GM12878 (cell line): ENCODE data around the gene LTK. TPM values are rescaled to one million over a fixed set of nuclear protein-coding genes. Genes with fewer than 3 reads are reported as not detected.

ENCODE experiments used
- ATAC-seq: fragments of 200-7000 bp; cut with Tn5 transposase; 3 replicates; pipeline ENCODE4 v1.9.1; 2020; ENCODE audit warnings: mild to moderate bottlenecking, moderate library complexity
- BruUV-seq: library from RNA; stranded (reverse); fragments of 400-500 nt; replicated peaks from 2 replicates; lab custom pipeline; 2021; lab: Mats Ljungman, UMichigan
- CTCF ChIA-PET: fragments of 300-600 bp; sonication (Branson Sonifier 250); formaldehyde crosslinking; extraction: SDS; loops from one replicate; lab custom pipeline; 2021; ENCODE audit warnings: inconsistent platforms; lab: Yijun Ruan, JAX
- POLR2A ChIA-PET: fragments of 350-600 bp; formaldehyde crosslinking; extraction: SDS; loops from one replicate; lab custom pipeline; 2021; ENCODE audit warnings: inconsistent platforms; lab: Charles Lee
- RAD21 ChIA-PET: fragments of 300-600 bp; sonication (Branson Sonifier 250); formaldehyde crosslinking; loops from one replicate; lab custom pipeline; 2023; ENCODE audit warnings: antibody characterized with exemption; ENCODE audit not compliant: unreplicated experiment; lab: Charles Lee
- SMC1A ChIA-PET: fragments of 300-600 bp; sonication (Branson Sonifier 250); formaldehyde crosslinking; loops from one replicate; lab custom pipeline; 2023; ENCODE audit not compliant: unreplicated experiment, uncharacterized antibody; lab: Charles Lee
- DNase-seq: peaks from one replicate; pipeline ENCODE4 v3.0.0-alpha.2; 2011; ENCODE audit warnings: low read depth, low spot score
- FAIRE-seq: peaks from 3 replicates; lab custom pipeline; 2011; peaks lifted over from hg19 to GRCh38; lab: Jason Lieb, UNC
- H2AFZ ChIP-seq: 2 replicates; pipeline ENCODE4 v1.6.0; 2011; ENCODE audit warnings: low read depth, low read length, control low read depth; ENCODE audit not compliant: control insufficient read depth
- H3K27ac ChIP-seq: 2 replicates; pipeline ENCODE4 v1.5.1; 2011; ENCODE audit warnings: control low read depth; ENCODE audit not compliant: control insufficient read depth, insufficient read depth
- H3K27me3 ChIP-seq, 2 experiments: replicated peaks in 1 of 2; 2 replicates each; pipeline versions ENCODE4 v1.6.0 to v1.6.1; 2011; ENCODE audit warnings: low read length in 1 of 2; ENCODE audit not compliant: control insufficient read depth in 2 of 2, insufficient read depth in 2 of 2
- H3K36me3 ChIP-seq, 2 experiments: 2 replicates each; pipeline ENCODE4 v1.5.1; 2011; ENCODE audit warnings: low read length in 1 of 2; ENCODE audit not compliant: control insufficient read depth in 2 of 2, insufficient read depth in 2 of 2
- H3K4me1 ChIP-seq: 2 replicates; pipeline ENCODE4 v1.6.1; 2011; ENCODE audit warnings: mild to moderate bottlenecking, low read length, moderate library complexity, mixed read lengths; ENCODE audit not compliant: control insufficient read depth, insufficient read depth
- H3K4me2 ChIP-seq: 2 replicates; pipeline ENCODE4 v1.6.0; 2011; ENCODE audit warnings: control low read depth; ENCODE audit not compliant: control insufficient read depth, insufficient read depth
- H3K4me3 ChIP-seq: fragments of 200-600 bp; sonication (generic); 2 replicates; pipeline ENCODE4 v1.5.1; 2016
- H3K79me2 ChIP-seq: 2 replicates; pipeline ENCODE4 v1.6.0; 2011; ENCODE audit warnings: low read length; ENCODE audit not compliant: control insufficient read depth, insufficient read depth
- H3K9ac ChIP-seq: 2 replicates; pipeline ENCODE4 v1.8.0; 2011; ENCODE audit warnings: low read length, control low read depth, mixed read lengths; ENCODE audit not compliant: control insufficient read depth, insufficient read depth
- H3K9me3 ChIP-seq: replicated peaks from 3 replicates; pipeline ENCODE4 v1.5.1; 2011; ENCODE audit warnings: mild to moderate bottlenecking, low read length; ENCODE audit not compliant: control insufficient read depth, insufficient read depth
- H4K20me1 ChIP-seq: 2 replicates; pipeline ENCODE4 v1.6.0; 2011; ENCODE audit not compliant: control insufficient read depth, insufficient read depth
- CBX3 ChIP-seq: fragments of 200-600 bp; sonication (generic); IDR thresholded peaks from 2 replicates; pipeline ENCODE4 v1.6.1; 2016; ENCODE audit warnings: low read depth, borderline replicate concordance
- RUNX3 ChIP-seq: IDR thresholded peaks from 2 replicates; pipeline ENCODE4 v1.6.1; 2012; ENCODE audit warnings: low read length, inconsistent platforms
- STAT1 ChIP-seq: fragments of 450-650 bp; conservative IDR thresholded peaks from 2 replicates; pipeline ENCODE4 v1.6.1; 2014; ENCODE audit warnings: antibody characterized with exemption, mild to moderate bottlenecking
- SUZ12 ChIP-seq: fragments of 200-600 bp; sonication (generic); IDR thresholded peaks from one replicate; pipeline ENCODE4 v1.6.1; 2018; ENCODE audit warnings: antibody characterized with exemption, mild to moderate bottlenecking; ENCODE audit not compliant: unreplicated experiment
- WGBS: methylation state at CpG from one replicate; pipeline ENCODE4 v1.1.6; 2016; ENCODE audit warnings: low lambda C conversion rate; ENCODE audit not compliant: insufficient replicate concordance, insufficient coverage; ENCODE audit errors: missing lambda C conversion rate; 5-methylcytosine and 5-hydroxymethylcytosine counted together
- in situ Hi-C: fragments of 300-500 bp; cut with MboI; formaldehyde crosslinking; loops from 9 replicates; pipeline ENCODE4 v1.14.3; 2018; ENCODE audit warnings: mixed read lengths
- intact Hi-C: fragments of 100-400 bp; cut with micrococcal nuclease; formaldehyde crosslinking; loops from one replicate; pipeline ENCODE4 v1.14.2; 2022; ENCODE audit not compliant: unreplicated experiment
- polyA plus RNA-seq, 11 experiments: library from polyadenylated mRNA; depleted of rRNA in 4 of 11; unstranded in 6 of 11; stranded (reverse) in 5 of 11; fragments of >200 nt; fragmentation: Nextera tagmentation in 4 of 11; fragmentation: Illumina TruSeq in 1 of 11; extraction: Ambion mirVana in 4 of 11; extraction: Trizol in 1 of 11; gene quantifications; 1 replicate in 1 of 11; 2 replicates in 10 of 11; pipeline versions ENCODE4 v1.2.1 to v1.2.3, GENCODE V29; 2011 to 2016; ENCODE audit warnings: inconsistent platforms in 2 of 11, missing spikeins in 2 of 11, low read depth in 1 of 11
- total RNA-seq, 4 experiments: library from RNA; depleted of rRNA in 3 of 4; stranded (reverse); fragments of >200 nt in 3 of 4; fragmentation: Illumina TruSeq in 1 of 4; extraction: Trizol in 1 of 4; gene quantifications; 2 replicates each; pipeline versions ENCODE4 v1.2.1 to v1.2.3, GENCODE V29; 2013 to 2021

LTK gene
- total and polyA plus RNA-seq, 10 of the 15 experiments (the other 5 are each of a cell fraction or from before 2014, with no cell fraction given): 0.07 to 0.80 (median 0.20) TPM; not detected in 1

GRCh38 chr15:41503669-41504010 is 10.0 kb downstream of the LTK start (continued):
- TF ChIP-seq STAT1: no peak
- no peak for TF ChIP-seq RUNX3
- TF ChIP-seq CBX3: no peak
- TF ChIP-seq, all 136 proteins: peak for 0

- FAIRE-seq (no peak), ATAC-seq (peak; percentile 6; the same call in 2 of the 3 replicates)
- intact Hi-C loops: no loop called here
These were observed 10.6 kb downstream of the LTK start for GRCh38 chr15:41502795-41503668.

More at GRCh38 chr15:41502795-41503668, 10.6 kb downstream of the LTK start:
- ChIA-PET CTCF (no interaction called here), RAD21 (no interaction called here), SMC1A (no interaction called here), POLR2A (no interaction called here)
- in situ Hi-C loops: no loop called here
- Histone ChIP-seq H3K9me3 (no peaks in the 10 kb centered on the region), H3K4me3 (peak overlapping the region; percentile 45; the same call in 1 of the 2 replicates), H3K4me1 (peaks cover 8% of the 10 kb centered on the region), H3K36me3 (no peaks in the 10 kb centered on the region), H4K20me1 (no peaks in the 10 kb centered on the region; the same call in 1 of the 2 replicates), H3K27ac (no peak overlapping the region), H3K9ac (no peak overlapping the region), H3K27me3 (peaks cover 12 to 15% of the 10 kb centered on the region in 2 experiments), H3K4me2 (peak overlapping the region; percentile 77), H2AFZ (peak overlapping the region; percentile 28), H3K79me2 (no peaks in the 10 kb centered on the region)
- DNase-seq: no peak
- whole genome bisulfite sequencing: 33% methylated on average over 54 of the region's 54 CpGs
- no TSS peak for BruUV-seq
- no peak for TF ChIP-seq SUZ12
